Immature natural killer cell (primary cell): ENCODE results near the gene SIGLEC9. TPM values are rescaled to one million over a fixed set of nuclear protein-coding genes. Genes with fewer than 3 reads are reported as not detected.

Source experiments
- DNase-seq, 3 donors: peaks; one replicate each; pipeline ENCODE4 v3.0.0; 2022; ENCODE audit warnings: mixed read lengths in 1 of 3
- H3K27ac Mint-ChIP-seq, 6 donors: one replicate each; pipeline ENCODE4 v1.8.0; 2020; ENCODE audit warnings: mixed read lengths in 6 of 6, mild to moderate bottlenecking in 5 of 6, inconsistent platforms in 4 of 6, moderate library complexity in 3 of 6
- H3K27me3 Mint-ChIP-seq, 3 donors: one replicate each; pipeline ENCODE4 v1.8.0; 2020 to 2021; ENCODE audit warnings: low read depth in 3 of 3, mild to moderate bottlenecking in 3 of 3, mixed read lengths in 3 of 3, moderate library complexity in 3 of 3, inconsistent platforms in 1 of 3
- H3K36me3 Mint-ChIP-seq, 3 donors: one replicate each; pipeline ENCODE4 v1.8.0; 2020; ENCODE audit warnings: mixed read lengths in 3 of 3, inconsistent platforms in 2 of 3, mild to moderate bottlenecking in 2 of 3
- H3K4me1 Mint-ChIP-seq, 2 donors: one replicate each; pipeline ENCODE4 v1.8.0; 2020; ENCODE audit warnings: inconsistent platforms in 2 of 2, mild to moderate bottlenecking in 2 of 2, mixed read lengths in 2 of 2, moderate library complexity in 1 of 2
- H3K4me3 Mint-ChIP-seq, 5 donors: one replicate each; pipeline ENCODE4 v1.8.0; 2020; ENCODE audit warnings: mild to moderate bottlenecking in 5 of 5, mixed read lengths in 5 of 5, inconsistent platforms in 3 of 5, moderate library complexity in 3 of 5
- H3K9me3 Mint-ChIP-seq, 6 donors: one replicate each; pipeline ENCODE4 v1.8.0; 2020; ENCODE audit warnings: mild to moderate bottlenecking in 6 of 6, mixed read lengths in 6 of 6, inconsistent platforms in 4 of 6, moderate library complexity in 3 of 6
- polyA plus RNA-seq, 3 donors: library from polyadenylated mRNA; unstranded; fragments of 300-500 nt; fragmentation: Illumina TruSeq; gene quantifications; one replicate each; pipeline ENCODE4 v1.2.3, GENCODE V29; 2021

SIGLEC9 gene
- polyA plus RNA-seq, 3 donors from 2014 or later: 6.2 to 16.8 (median 11.3) TPM

DNA sequence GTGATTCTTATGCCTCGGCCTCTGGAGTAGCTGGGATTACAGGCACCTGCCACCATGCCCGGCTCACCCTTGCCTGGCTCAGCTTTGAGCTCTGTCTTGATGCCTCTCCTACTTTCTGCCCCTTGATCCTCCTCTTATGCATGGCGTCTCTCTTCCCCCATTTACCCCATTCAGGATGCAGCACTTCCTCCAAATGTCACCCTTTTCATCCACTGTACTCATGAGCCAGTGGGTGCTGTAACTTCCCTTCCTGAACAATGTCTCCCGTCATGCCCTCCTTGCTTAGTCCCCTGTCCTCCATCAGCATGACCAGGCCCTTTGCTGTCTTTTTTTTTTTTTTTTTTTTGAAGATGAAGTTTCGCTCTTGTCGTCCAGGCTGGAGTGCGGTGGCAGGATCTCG is 3.4 kb upstream of the SIGLEC9 start:
- peaks cover 64 to 70% of the 10 kb centered on the region in 2 donors for H3K4me1 Mint-ChIP-seq
- H3K27ac Mint-ChIP-seq: peak overlapping the region; percentile 70 to 97 (median 92)
- DNase-seq: no peak
- peak overlapping the region; percentile 22 to 89 (median 58) for H3K4me3 Mint-ChIP-seq
- H3K27me3 Mint-ChIP-seq: peaks cover 5 to 9% (median 9%) of the 10 kb centered on the region in 3 donors
- no peaks in the 10 kb centered on the region for H3K9me3 Mint-ChIP-seq
- peaks cover 0 to 1% (median 0%) of the 10 kb centered on the region in 3 donors for H3K36me3 Mint-ChIP-seq

DNA sequence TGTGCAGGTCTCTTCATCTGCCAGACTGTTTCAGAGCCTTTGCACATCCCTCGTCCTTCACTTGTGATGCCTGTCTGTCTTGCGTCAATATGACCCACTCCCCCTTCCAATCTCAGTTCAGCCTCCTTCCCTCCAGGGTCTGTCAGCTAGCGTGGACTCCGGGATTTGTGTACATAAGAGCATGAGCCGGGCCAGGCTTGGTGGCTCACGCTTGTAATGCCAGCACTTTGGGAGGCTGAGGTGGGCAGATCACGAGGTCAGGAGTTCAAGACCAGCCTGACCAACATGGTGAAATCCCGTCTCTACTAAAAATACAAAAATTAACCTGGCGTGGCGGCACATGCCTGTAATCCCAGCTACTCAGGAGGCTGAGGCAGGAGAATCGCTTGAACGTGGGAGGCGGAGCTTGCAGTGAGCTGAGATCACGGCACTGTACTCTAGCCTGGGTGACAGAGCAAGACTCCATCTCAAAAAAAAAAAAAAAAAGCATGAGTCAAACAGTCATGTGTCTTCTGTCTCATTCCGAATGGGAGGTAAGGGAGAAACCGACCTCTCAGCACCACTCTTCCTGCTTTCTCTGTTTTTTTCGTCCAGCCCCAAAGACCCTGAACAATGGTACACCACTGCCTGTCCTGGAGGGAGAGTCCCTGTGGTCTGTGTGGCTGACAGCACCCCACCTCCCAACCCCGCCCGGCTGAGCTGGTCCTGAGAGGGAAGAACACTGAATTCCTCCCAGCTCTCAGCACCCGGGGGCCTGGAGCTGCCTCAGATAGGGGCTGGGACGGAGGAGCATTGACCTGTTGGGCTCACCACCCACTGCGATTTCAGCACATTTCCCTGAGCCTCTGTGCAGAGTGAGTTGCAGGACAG is 2.4 kb upstream of the SIGLEC9 start:
- H3K4me1 Mint-ChIP-seq: peaks cover 74 to 81% of the 10 kb centered on the region in 2 donors
- DNase-seq: peak in 1 of 3 donors; percentile 48
- H3K36me3 Mint-ChIP-seq: peaks cover 0 to 3% (median 0%) of the 10 kb centered on the region in 3 donors
- peak overlapping the region; percentile 89 to 98 (median 96) for H3K27ac Mint-ChIP-seq
- H3K4me3 Mint-ChIP-seq: peak overlapping the region; percentile 76 to 89 (median 84)
- H3K9me3 Mint-ChIP-seq: no peaks in the 10 kb centered on the region
- H3K27me3 Mint-ChIP-seq: peaks cover 5 to 9% (median 9%) of the 10 kb centered on the region in 3 donors

DNA sequence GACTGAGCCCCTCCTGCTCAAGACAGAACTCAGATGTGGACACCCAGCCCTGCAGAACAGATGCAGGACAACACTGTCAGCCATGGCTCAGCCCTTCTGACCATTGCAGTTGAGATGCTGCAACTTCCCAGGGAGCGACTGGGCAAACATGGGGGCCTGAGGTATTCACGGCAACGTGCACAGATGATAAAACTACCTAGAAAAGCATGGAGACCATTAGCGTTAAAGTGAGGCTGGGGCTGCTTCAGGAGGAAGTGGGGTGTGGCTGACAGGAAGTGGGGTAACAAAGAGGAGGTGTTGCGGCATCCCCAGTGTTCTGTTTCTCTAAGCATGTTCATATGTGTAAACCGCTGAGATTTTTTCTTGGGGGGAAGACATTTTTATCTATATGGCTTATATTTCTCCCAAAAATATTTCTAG is 1.3 kb upstream of the SIGLEC9 start:
- Mint-ChIP-seq H3K27ac (peak overlapping the region; percentile 89 to 98 (median 96)), H3K9me3 (no peaks in the 10 kb centered on the region), H3K27me3 (peaks cover 5 to 9% (median 7%) of the 10 kb centered on the region in 3 donors), H3K36me3 (peaks cover 0 to 3% (median 0%) of the 10 kb centered on the region in 3 donors), H3K4me1 (peaks cover 85 to 90% of the 10 kb centered on the region in 2 donors), H3K4me3 (peak overlapping the region; percentile 76 to 89 (median 84))
- peak; percentile 83 for DNase-seq

DNA sequence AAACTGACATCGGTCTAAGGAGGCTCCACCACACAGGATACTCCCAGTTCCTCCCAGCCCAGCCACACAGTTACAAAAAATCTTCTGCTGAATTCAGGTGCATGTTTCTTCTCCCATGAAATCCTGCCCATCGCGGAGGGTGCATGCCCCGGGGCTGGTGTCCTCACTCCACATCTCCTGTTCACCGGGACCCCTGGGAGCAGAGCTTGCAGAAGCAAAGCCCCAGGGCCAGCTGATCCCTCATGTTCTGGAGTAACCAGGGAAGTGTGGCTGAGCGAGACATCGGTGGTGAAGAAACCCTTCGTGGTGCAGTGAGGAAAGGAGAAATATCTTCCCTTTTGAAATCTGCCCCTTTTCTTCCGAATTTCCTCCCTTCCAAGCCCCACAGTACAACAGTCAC is 904 bp upstream of the SIGLEC9 start:
- DNase-seq: no peak
- Mint-ChIP-seq H3K36me3 (peaks cover 3 to 4% (median 3%) of the 10 kb centered on the region in 3 donors), H3K4me1 (peaks cover 89 to 90% of the 10 kb centered on the region in 2 donors)

DNA sequence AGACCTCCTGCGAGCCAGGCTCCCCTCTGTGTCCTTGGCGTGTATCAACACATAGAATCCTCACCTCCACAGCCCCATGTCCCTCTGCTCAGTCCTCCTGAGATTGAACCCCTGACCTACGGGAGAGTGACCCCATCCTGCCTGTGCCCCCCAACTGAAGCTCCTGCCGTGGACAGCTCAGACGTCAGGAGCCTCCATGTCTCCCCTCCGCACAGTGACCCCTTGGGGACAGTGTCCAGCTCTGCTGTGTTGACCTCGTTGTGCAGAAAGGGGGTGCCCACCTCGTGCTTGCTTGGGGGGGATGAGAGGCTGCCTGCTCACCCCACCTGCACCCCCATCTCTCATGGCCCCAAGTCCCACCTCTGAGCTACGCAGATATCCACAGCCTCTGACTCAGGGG is 490 bp upstream of the SIGLEC9 start:
- Mint-ChIP-seq H3K9me3 (no peaks in the 10 kb centered on the region), H3K27me3 (peaks cover 5 to 10% (median 7%) of the 10 kb centered on the region in 3 donors), H3K4me3 (peak overlapping the region; percentile 76 to 89 (median 84)), H3K27ac (peak overlapping the region; percentile 89 to 98 (median 96)), H3K4me1 (peaks cover 89 to 90% of the 10 kb centered on the region in 2 donors), H3K36me3 (peaks cover 3 to 5% (median 4%) of the 10 kb centered on the region in 3 donors)
- DNase-seq: no peak

More for the DNA sequence above, 904 bp upstream of the SIGLEC9 start:
- H3K27me3 Mint-ChIP-seq: peaks cover 5 to 10% (median 7%) of the 10 kb centered on the region in 3 donors
- H3K4me3 Mint-ChIP-seq: peak overlapping the region; percentile 76 to 89 (median 84)
- no peaks in the 10 kb centered on the region for H3K9me3 Mint-ChIP-seq
- H3K27ac Mint-ChIP-seq: peak overlapping the region; percentile 89 to 98 (median 96)

DNA sequence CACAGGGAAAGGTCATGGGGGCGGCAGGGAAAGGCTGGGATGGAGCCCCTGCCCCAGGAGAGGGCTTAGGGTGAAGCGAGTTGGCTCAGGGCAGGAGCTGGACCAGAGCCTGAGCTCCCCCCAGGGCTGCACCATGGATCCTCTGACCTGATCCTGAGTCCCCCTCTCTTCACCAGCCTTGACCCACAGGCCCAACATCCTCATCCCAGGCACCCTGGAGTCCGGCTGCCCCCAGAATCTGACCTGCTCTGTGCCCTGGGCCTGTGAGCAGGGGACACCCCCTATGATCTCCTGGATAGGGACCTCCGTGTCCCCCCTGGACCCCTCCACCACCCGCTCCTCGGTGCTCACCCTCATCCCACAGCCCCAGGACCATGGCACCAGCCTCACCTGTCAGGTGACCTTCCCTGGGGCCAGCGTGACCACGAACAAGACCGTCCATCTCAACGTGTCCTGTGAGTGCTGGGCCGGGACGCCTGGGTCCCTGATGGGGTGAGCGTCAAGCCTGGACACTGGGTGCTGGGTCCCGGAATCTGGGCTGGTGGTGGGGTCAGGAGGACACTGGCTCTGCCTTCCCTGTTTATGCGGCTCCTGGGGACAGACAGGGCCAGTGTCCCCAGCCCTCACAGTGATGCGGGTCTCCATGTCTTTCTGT is 842 bp downstream of the SIGLEC9 start:
- peak overlapping the region; percentile 89 to 98 (median 97) for H3K27ac Mint-ChIP-seq
- no peaks in the 10 kb centered on the region for H3K9me3 Mint-ChIP-seq
- H3K4me1 Mint-ChIP-seq: peaks cover 92 to 93% of the 10 kb centered on the region in 2 donors
- no peak for DNase-seq
- peaks cover 5 to 10% (median 7%) of the 10 kb centered on the region in 3 donors for H3K27me3 Mint-ChIP-seq
- peak overlapping the region; percentile 76 to 89 (median 84) for H3K4me3 Mint-ChIP-seq
- H3K36me3 Mint-ChIP-seq: peaks cover 5 to 9% (median 6%) of the 10 kb centered on the region in 3 donors

DNA sequence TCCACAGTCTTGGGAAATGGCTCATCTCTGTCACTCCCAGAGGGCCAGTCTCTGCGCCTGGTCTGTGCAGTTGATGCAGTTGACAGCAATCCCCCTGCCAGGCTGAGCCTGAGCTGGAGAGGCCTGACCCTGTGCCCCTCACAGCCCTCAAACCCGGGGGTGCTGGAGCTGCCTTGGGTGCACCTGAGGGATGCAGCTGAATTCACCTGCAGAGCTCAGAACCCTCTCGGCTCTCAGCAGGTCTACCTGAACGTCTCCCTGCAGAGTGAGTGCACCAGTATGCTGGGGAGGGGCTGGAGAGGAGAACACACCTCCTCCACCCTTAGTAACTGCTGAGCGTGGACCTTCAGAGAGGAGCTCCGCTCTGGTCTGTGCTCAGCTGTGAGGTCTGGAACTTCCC is 2.3 kb downstream of the SIGLEC9 start:
- Mint-ChIP-seq H3K4me1 (peaks cover 94 to 95% of the 10 kb centered on the region in 2 donors), H3K27me3 (peaks cover 7 to 13% (median 10%) of the 10 kb centered on the region in 3 donors), H3K27ac (peak overlapping the region; percentile 89 to 98 (median 97)), H3K9me3 (no peaks in the 10 kb centered on the region), H3K36me3 (peaks cover 13 to 15% (median 14%) of the 10 kb centered on the region in 3 donors), H3K4me3 (peak overlapping the region; percentile 76 to 89 (median 84))
- DNase-seq: no peak

DNA sequence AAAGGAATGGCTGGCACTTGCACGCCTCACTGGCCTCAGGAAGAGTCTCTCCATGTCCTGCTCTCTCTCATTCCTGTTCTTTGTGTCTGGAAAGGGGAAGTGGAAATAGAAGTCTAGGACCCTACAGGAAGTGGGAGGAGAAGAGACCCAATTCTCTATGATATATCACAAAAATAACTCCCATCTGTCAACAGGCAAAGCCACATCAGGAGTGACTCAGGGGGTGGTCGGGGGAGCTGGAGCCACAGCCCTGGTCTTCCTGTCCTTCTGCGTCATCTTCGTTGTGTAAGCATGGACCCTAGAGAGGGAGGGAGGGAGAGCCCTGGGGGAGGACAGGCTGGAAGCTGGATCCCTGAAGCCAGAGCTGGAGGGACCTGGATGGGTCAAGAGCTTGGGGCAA is 3.0 kb downstream of the SIGLEC9 start:
- DNase-seq: peak in 1 of 3 donors; percentile 20
- H3K4me1 Mint-ChIP-seq: peaks cover 94 to 95% of the 10 kb centered on the region in 2 donors
- peak overlapping the region; percentile 76 to 89 (median 84) for H3K4me3 Mint-ChIP-seq
- peaks cover 13 to 15% (median 15%) of the 10 kb centered on the region in 3 donors for H3K36me3 Mint-ChIP-seq
- H3K27me3 Mint-ChIP-seq: peaks cover 5 to 12% (median 8%) of the 10 kb centered on the region in 3 donors
- H3K9me3 Mint-ChIP-seq: no peaks in the 10 kb centered on the region
- peak overlapping the region; percentile 89 to 98 (median 97) for H3K27ac Mint-ChIP-seq

DNA sequence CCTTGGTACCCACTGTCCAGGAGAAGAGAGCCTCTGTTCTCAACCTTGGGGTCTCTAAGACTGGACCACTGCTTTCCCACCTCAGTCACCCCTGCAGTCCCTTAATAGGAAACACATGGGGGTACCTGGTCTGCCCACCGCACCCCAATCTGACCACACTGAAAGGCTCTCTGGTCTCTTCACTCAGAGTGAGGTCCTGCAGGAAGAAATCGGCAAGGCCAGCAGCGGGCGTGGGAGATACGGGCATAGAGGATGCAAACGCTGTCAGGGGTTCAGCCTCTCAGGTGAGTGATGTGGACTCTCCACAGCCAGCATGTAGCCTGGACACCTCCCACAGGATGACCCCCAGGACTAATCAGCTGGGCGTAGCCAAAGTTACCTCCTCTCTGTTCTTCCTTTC is 3.5 kb downstream of the SIGLEC9 start:
- Mint-ChIP-seq H3K27me3 (peaks cover 3 to 12% (median 8%) of the 10 kb centered on the region in 3 donors), H3K4me3 (peak overlapping the region; percentile 76 to 89 (median 84)), H3K9me3 (no peaks in the 10 kb centered on the region), H3K36me3 (peaks cover 13 to 15% (median 15%) of the 10 kb centered on the region in 3 donors), H3K4me1 (peaks cover 94% of the 10 kb centered on the region in 2 donors), H3K27ac (peak overlapping the region; percentile 89 to 98 (median 97))
- no peak for DNase-seq

DNA sequence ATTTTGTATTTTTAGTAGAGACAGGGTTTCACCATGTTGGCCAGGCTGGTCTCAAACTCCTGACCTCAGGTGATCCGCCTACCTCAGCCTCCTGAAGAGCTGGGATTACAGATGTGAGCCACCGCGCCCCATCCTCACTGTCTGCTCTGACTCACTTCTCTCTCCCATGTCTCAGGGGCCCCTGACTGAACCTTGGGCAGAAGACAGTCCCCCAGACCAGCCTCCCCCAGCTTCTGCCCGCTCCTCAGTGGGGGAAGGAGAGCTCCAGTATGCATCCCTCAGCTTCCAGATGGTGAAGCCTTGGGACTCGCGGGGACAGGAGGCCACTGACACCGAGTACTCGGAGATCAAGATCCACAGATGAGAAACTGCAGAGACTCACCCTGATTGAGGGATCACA is 5.0 kb downstream of the SIGLEC9 start:
- peak overlapping the region; percentile 66 to 89 (median 78) for H3K4me3 Mint-ChIP-seq
- H3K27ac Mint-ChIP-seq: peak overlapping the region; percentile 88 to 98 (median 96)
- H3K36me3 Mint-ChIP-seq: peaks cover 13 to 15% (median 15%) of the 10 kb centered on the region in 3 donors
- H3K4me1 Mint-ChIP-seq: peaks cover 88 to 93% of the 10 kb centered on the region in 2 donors
- peaks cover 0 to 1% (median 0%) of the 10 kb centered on the region in 6 donors for H3K9me3 Mint-ChIP-seq
- peaks cover 0 to 8% (median 5%) of the 10 kb centered on the region in 3 donors for H3K27me3 Mint-ChIP-seq
- DNase-seq: no peak

DNA sequence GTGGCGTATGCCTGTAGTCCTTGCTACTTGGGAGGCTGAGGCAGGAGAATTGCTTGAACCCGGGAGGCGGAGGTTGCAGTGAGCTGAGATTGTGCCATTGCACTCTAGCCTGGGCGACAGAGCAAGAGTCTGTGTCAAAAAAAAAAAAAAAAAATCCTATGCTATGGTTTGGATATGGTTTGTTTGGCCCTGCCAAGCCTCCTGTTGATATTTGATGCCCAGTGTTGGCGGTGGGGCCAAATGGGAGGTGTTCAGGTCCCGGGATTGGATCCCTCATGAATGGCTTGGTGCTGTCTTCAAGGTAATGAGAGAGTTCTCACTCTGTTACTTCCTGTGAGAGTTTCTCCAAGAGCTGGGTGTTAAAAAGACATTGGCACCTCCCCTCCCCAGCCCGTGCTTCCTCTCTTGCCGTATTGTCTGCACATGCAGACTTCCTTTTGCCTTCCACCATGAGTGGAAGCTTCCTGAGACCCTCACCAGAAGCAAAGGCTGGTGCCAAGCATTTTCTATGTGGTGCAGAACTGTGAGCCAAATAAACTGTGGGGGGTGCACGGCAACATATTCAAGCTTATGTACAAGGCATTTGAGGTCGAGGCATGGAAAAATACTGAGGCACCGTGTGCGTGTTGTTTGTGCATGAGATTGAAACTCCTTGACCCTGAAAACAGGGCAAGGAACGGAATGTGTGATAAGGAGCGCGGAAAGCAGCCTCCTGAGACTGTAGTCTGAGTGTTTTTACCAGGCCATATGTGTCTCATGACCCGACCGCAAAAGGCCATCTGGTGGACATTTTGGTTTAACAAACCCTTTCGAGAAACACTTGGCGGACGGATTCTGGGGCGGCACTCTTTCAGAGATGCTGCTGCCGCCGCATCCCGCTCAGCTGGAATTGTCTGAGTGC is 7.3 kb downstream of the SIGLEC9 start:
- Mint-ChIP-seq H3K4me1 (peaks cover 91 to 97% of the 10 kb centered on the region in 2 donors), H3K9me3 (peaks cover 0 to 1% (median 0%) of the 10 kb centered on the region in 6 donors), H3K27ac (peak overlapping the region; percentile 92 to 98 (median 96)), H3K36me3 (peaks cover 14 to 15% (median 15%) of the 10 kb centered on the region in 3 donors), H3K27me3 (peaks cover 3 to 19% (median 5%) of the 10 kb centered on the region in 3 donors), H3K4me3 (peak overlapping the region; percentile 84 to 92 (median 87))
- peak; percentile 74 to 77 (median 76) for DNase-seq

DNA sequence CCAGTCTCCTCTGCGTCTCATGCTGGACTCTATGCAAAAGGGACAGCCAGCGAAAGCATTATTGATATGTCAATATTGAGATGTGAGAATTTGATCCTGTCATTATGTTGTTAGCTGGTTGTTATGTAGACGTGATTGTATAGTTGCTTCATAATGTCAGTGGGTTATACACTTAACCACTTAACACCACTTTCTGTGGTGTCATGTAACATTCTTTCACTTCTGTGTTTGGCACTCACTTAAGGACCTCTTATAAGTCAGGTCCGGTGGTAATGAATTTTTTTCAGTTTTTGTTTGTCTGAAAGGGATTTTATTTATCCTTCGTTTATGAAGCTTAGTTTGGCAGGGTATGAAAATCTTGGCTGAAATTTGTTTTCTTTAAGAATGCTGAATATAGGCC is 10.3 kb downstream of the SIGLEC9 start:
- DNase-seq: peak in 2 of 3 donors; percentile 45 to 51
- Mint-ChIP-seq H3K4me3 (peak overlapping the region; percentile 51 to 81 (median 71)), H3K9me3 (peaks cover 0 to 1% (median 0%) of the 10 kb centered on the region in 6 donors), H3K4me1 (peaks cover 89 to 96% of the 10 kb centered on the region in 2 donors), H3K27me3 (peaks cover 5 to 17% (median 7%) of the 10 kb centered on the region in 3 donors), H3K27ac (peak overlapping the region; percentile 79 to 92 (median 88)), H3K36me3 (peaks cover 11 to 20% (median 17%) of the 10 kb centered on the region in 3 donors)
